Measurements from ENCODE around the gene DAP3.
"Not testable (repeated sequence)": the region's sequence is repeated elsewhere in the genome, so short reads cannot be mapped to it uniquely, and the experiment has no call there.

DNA sequence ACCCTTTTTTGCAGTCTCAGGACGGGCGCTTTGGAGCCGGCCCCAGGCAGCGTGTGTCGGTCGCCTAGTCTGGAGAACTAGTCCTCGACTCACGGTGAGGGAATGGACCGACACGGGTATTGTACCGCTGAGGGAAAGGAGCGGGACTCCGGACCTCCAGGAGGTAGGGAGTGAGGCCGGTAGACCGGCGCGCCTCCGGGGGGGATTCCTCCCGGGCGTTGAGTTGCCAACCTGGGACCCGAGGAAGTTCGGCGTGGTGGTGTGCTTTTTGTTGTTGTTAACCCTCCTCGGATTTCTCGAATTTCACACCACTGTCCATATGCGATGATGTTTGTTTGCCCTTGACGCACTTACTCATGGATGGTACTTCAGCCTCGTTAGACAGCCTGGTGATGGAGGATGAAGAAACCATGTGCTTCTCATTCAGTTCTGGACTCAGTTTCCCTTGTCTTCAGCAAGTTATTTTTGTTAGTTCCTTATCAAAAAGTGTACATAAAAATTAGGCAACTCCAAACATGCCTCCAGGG is at the start of gene DAP3:
- TF ChIP-seq, protein P1, sequence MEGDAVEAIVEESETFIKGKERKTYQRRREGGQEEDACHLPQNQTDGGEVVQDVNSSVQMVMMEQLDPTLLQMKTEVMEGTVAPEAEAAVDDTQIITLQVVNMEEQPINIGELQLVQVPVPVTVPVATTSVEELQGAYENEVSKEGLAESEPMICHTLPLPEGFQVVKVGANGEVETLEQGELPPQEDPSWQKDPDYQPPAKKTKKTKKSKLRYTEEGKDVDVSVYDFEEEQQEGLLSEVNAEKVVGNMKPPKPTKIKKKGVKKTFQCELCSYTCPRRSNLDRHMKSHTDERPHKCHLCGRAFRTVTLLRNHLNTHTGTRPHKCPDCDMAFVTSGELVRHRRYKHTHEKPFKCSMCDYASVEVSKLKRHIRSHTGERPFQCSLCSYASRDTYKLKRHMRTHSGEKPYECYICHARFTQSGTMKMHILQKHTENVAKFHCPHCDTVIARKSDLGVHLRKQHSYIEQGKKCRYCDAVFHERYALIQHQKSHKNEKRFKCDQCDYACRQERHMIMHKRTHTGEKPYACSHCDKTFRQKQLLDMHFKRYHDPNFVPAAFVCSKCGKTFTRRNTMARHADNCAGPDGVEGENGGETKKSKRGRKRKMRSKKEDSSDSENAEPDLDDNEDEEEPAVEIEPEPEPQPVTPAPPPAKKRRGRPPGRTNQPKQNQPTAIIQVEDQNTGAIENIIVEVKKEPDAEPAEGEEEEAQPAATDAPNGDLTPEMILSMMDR (IDR thresholded peaks at IDR 0.05; ENCODE audit: low read length): not testable (repeated sequence)
- TF ChIP-seq EZH2 (IDR thresholded peaks at IDR 0.05; ENCODE audit: borderline replicate concordance, low read length): not testable (repeated sequence)
